AG08396 (cell line): ENCODE data around the gene PDCD2.
"Not testable (repeated sequence)": the region's sequence is repeated elsewhere in the genome, so short reads cannot be mapped to it uniquely, and the experiment has no call there.

ENCODE experiments used
- DNase-seq: peaks from one replicate; pipeline ENCODE4 v3.0.0; 2012; ENCODE audit warnings: low spot score, mixed read lengths

Gene PDCD2

DNA sequence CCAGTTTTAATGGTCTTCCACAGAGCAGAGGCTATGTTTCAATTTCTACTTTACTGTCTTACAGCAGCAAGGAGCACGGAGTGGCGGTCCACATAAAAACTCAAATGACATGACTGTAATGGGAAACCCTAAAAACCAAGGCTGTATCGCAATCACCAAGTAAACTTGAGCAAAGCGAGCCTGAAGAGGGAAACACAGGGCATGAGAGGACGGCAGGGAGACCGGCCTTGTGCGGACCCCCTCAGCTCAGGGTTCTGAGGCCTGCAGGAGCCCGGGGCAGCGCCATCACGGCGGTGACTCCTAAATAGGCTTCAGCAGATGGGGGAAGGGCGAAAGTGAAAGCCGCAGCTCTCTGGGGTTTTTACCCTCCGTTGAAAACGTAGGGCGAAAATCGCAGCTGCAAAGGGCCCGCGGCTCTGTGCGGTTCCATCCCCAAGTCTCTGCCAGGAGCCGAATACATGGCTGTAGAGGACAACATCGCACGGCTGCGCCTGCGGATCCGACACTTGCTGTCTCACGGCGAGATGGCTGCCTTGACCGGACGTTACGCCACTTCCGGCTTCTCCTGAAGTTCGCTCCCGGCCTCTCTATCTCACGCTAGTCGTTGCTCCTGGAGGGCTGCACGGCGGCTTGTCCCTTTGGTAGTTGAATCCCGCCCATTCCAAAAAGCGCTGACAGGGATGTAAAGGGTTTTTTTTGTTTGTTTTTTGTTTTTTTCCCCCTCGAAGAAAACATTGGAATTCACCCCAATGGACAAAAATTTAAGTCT is 31.5 kb downstream of the PDCD2 start, which contains the start of gene PSMB1:
Gene PSMB1 (minus strand): TSS at position 543 of the 769 bp plus-strand sequence. CDS start 65 bp downstream, at position 478.
- peak; percentile 85 for DNase-seq

- no peak for DNase-seq
Measured at GRCh38 chr6:170545405-170545804, 39.0 kb downstream of the PDCD2 start.

DNA sequence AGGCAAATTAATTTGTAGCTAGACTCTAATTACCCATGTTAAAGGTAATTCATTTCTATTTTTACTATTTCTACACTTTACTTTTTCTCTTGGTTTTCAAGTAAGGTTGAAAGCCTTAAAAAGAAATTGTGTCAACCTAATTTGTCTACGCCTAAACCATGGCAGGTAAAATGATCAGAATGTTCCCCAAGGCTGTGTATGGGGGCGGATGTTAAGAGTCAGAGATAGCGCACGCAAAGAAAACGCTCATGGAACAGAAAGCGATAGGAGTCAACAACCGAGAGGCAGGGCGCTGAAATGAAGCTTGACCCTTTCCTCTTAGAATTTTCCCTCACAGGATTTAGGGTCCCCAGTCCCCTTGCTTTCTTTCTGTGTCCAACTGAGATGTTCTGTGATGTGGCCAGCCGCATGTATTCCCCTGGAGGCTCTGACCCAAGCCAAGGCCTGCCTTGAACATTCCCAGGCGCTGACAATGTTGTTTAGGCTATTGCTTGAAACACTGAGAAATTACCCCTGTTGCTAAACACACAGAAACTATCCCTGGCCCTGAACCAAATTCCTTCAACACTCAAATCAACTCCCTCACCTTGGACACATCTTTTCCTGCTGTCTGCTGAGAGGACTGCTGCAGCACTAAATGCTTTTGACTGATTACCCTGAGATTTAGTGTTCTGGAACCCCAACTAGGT is 42.3 kb downstream of the PDCD2 start:
- no peak for DNase-seq

GRCh38 chr6:170537329-170537728 is 47.1 kb downstream of the PDCD2 start:
- DNase-seq, result no peak

GRCh38 chr6:170536671-170537070 is 47.8 kb downstream of the PDCD2 start:
- no peak for DNase-seq

DNA sequence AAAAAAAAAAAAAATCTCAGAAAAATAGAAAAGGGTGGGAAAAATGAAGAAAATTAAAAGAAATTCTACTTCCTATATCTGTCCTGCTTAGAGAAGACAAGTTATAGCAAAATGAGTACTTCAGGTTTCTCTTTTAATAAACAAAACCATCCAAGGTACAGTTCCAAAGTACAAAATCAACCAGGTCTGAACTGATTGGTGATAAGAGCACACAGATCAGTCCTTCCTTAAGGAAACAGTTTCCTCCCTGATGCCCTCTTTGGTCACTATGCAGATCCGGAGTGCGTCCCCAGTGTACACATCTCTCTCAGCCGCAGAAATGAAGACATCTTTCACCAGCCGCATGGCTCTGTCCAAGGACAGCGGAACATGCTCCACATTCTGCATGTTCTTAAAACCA is 49.4 kb downstream of the PDCD2 start:
- DNase-seq, result no peak

- DNase-seq, result no peak
Measured at GRCh38 chr6:170533792-170534191, 50.6 kb downstream of the PDCD2 start.

- DNase-seq, result no peak
Measured at GRCh38 chr6:170532867-170533488, 51.5 kb downstream of the PDCD2 start.

DNA sequence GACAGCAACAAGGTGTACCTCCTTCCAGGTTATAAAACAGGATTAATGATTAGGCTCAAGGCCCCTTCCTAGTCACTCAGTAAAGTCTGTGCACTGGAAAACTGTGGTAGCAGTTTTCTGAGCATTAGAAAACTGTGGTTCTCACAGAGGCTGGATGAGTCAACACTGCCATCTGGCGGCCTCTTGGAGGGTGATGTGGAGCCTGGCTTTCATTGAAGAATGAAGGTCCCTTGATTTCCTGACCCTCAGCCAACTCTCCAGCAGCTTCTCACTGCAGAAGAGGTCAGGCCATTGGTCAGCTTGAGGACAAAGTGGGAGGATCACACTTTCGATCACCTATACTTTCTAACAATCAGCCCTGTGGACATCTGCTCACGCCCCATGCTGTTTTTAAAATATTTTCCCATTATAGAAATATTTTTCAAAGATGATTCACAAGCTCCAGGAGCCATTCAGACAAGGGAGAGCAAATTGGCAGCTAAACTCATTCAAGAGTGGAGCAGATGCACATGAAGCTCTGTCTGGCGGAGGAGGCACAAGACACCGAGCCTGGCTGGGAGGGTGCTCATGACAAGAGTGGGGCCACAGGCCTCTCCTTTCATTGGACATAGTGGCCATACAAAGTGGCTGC is 54.5 kb downstream of the PDCD2 start:
- peak; percentile 77 for DNase-seq

DNA sequence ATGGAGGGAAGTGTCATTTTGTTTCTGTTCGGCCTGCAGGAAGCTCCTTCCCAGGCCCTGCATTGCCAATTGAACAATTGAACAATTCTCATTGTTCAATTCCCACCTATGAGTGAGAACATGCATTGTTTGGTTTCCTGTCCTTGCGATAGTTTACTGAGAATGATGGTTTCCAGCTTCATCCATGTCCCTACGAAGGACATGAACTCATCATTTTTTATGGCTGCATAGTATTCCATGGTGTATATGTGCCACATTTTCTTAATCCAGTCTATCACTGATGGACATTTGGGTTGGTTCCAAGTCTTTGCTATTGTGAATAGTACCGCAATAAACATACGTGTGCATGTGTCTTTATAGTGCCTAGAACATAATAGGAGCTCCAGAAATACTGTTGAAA is 56.4 kb downstream of the PDCD2 start:
- DNase-seq, result not testable (repeated sequence)

- DNase-seq, result no peak
Measured at GRCh38 chr6:170525795-170526194, 58.6 kb downstream of the PDCD2 start.
